ACC112 (cell line): Measurements from ENCODE around the gene TMTC1.
A peak's percentile ranks its signal among the peaks of the same experiment; 100 is the strongest.

Experiments
- H2AFZ ChIP-seq: fragments of 200-600 bp; sonication (generic); one replicate; pipeline ENCODE4 v1.6.0; 2017; ENCODE audit warnings: antibody characterized with exemption, low read length; ENCODE audit not compliant: unreplicated experiment
- H3K27ac ChIP-seq: fragments of 200-600 bp; sonication (generic); 2 replicates; pipeline ENCODE4 v1.5.1; 2014; ENCODE audit warnings: low read depth, mild to moderate bottlenecking, antibody characterized with exemption, low read length, moderate library complexity
- H3K27me3 ChIP-seq: fragments of 200-600 bp; sonication (generic); 2 replicates; pipeline ENCODE4 v1.6.1; 2014; ENCODE audit warnings: mild to moderate bottlenecking, antibody characterized with exemption, low read length, moderate library complexity, mixed read lengths; ENCODE audit not compliant: insufficient read depth
- H3K36me3 ChIP-seq: fragments of 200-600 bp; sonication (generic); 2 replicates; pipeline ENCODE4 v1.6.1; 2016; ENCODE audit warnings: mild to moderate bottlenecking, antibody characterized with exemption, low read length, moderate library complexity, mixed read lengths; ENCODE audit not compliant: insufficient read depth
- H3K4me1 ChIP-seq: fragments of 200-600 bp; sonication (generic); one replicate; pipeline ENCODE4 v1.6.1; 2016; ENCODE audit warnings: low read length, mixed read lengths; ENCODE audit not compliant: insufficient read depth, unreplicated experiment, control insufficient read depth
- H3K4me3 ChIP-seq: fragments of 200-600 bp; sonication (generic); 2 replicates; pipeline ENCODE4 v1.5.1; 2014; ENCODE audit warnings: mild to moderate bottlenecking, low read depth, low read length
- H3K79me2 ChIP-seq: fragments of 200-600 bp; sonication (generic); one replicate; pipeline ENCODE4 v1.6.0; 2016; ENCODE audit warnings: low read length; ENCODE audit not compliant: control insufficient read depth, unreplicated experiment, insufficient read depth

The TMTC1 gene

GRCh38 chr12:29552324-29552927, 231.3 kb downstream of the TMTC1 start:
- peak overlapping the region; percentile 75 for H3K27ac ChIP-seq
- H3K79me2 ChIP-seq = no peaks in the 10 kb centered on the region
- H2AFZ ChIP-seq = no peak overlapping the region
- peaks cover 25% of the 10 kb centered on the region for H3K36me3 ChIP-seq
- H3K27me3 ChIP-seq = no peaks in the 10 kb centered on the region
- peaks cover 25% of the 10 kb centered on the region for H3K4me1 ChIP-seq
- H3K4me3 ChIP-seq = no peak overlapping the region

GRCh38 chr12:29551812-29552211, 231.9 kb downstream of the TMTC1 start:
- Histone ChIP-seq H3K79me2 (no peaks in the 10 kb centered on the region), H3K27me3 (no peaks in the 10 kb centered on the region), H3K4me3 (no peak overlapping the region), H2AFZ (no peak overlapping the region), H3K4me1 (peaks cover 31% of the 10 kb centered on the region), H3K36me3 (peaks cover 25% of the 10 kb centered on the region), H3K27ac (no peak overlapping the region)

- peaks cover 8% of the 10 kb centered on the region for H3K36me3 ChIP-seq
- no peak overlapping the region for H3K27ac ChIP-seq
- peaks cover 7% of the 10 kb centered on the region for H3K79me2 ChIP-seq
- H3K27me3 ChIP-seq = no peaks in the 10 kb centered on the region
- H2AFZ ChIP-seq = no peak overlapping the region
- H3K4me3 ChIP-seq = no peak overlapping the region
- peaks cover 28% of the 10 kb centered on the region for H3K4me1 ChIP-seq
These were observed 235.9 kb downstream of the TMTC1 start for GRCh38 chr12:29547864-29548263.

- Histone ChIP-seq H3K27ac (peak overlapping the region; percentile 29; the same call in 1 of the 2 replicates), H3K79me2 (peaks cover 10% of the 10 kb centered on the region), H3K27me3 (no peaks in the 10 kb centered on the region), H3K4me1 (peaks cover 24% of the 10 kb centered on the region), H3K36me3 (peaks cover 8% of the 10 kb centered on the region), H3K4me3 (no peak overlapping the region), H2AFZ (no peak overlapping the region)
These were observed 236.6 kb downstream of the TMTC1 start for GRCh38 chr12:29547151-29547632.

- Histone ChIP-seq H3K36me3 (peaks cover 8% of the 10 kb centered on the region), H3K4me1 (peaks cover 24% of the 10 kb centered on the region), H2AFZ (no peak overlapping the region), H3K79me2 (peaks cover 10% of the 10 kb centered on the region), H3K27me3 (no peaks in the 10 kb centered on the region), H3K4me3 (no peak overlapping the region), H3K27ac (no peak overlapping the region)
These were observed 237.7 kb downstream of the TMTC1 start for GRCh38 chr12:29546000-29546399.

GRCh38 chr12:29545102-29545467, 238.7 kb downstream of the TMTC1 start:
- H3K27ac ChIP-seq = no peak overlapping the region
- no peak overlapping the region for H2AFZ ChIP-seq

GRCh38 chr12:29544428-29545101, 239.2 kb downstream of the TMTC1 start:
- Histone ChIP-seq H2AFZ (no peak overlapping the region), H3K79me2 (peaks cover 10% of the 10 kb centered on the region), H3K36me3 (peaks cover 8% of the 10 kb centered on the region; the same call in 1 of the 2 replicates), H3K4me1 (peaks cover 24% of the 10 kb centered on the region), H3K27ac (no peak overlapping the region), H3K27me3 (no peaks in the 10 kb centered on the region), H3K4me3 (no peak overlapping the region)

More at GRCh38 chr12:29545102-29545467, 238.7 kb downstream of the TMTC1 start:
- Histone ChIP-seq H3K36me3 (peaks cover 8% of the 10 kb centered on the region), H3K27me3 (no peaks in the 10 kb centered on the region), H3K4me1 (peaks cover 24% of the 10 kb centered on the region), H3K4me3 (no peak overlapping the region), H3K79me2 (peaks cover 10% of the 10 kb centered on the region)

GRCh38 chr12:29543036-29543435, 240.7 kb downstream of the TMTC1 start:
- Histone ChIP-seq H3K36me3 (peaks cover 9% of the 10 kb centered on the region; the same call in 1 of the 2 replicates), H3K27me3 (no peaks in the 10 kb centered on the region), H3K4me3 (no peak overlapping the region), H3K27ac (no peak overlapping the region), H3K4me1 (peaks cover 24% of the 10 kb centered on the region), H2AFZ (no peak overlapping the region), H3K79me2 (peaks cover 10% of the 10 kb centered on the region)

- Histone ChIP-seq H3K79me2 (no peaks in the 10 kb centered on the region), H3K27ac (peak overlapping the region; percentile 59), H3K36me3 (peaks cover 28% of the 10 kb centered on the region), H2AFZ (no peak overlapping the region), H3K4me1 (peaks cover 13% of the 10 kb centered on the region), H3K27me3 (no peaks in the 10 kb centered on the region), H3K4me3 (no peak overlapping the region)
These were observed 246.4 kb downstream of the TMTC1 start for GRCh38 chr12:29537298-29537697.

- Histone ChIP-seq H3K4me1 (peaks cover 13% of the 10 kb centered on the region), H3K27ac (no peak overlapping the region), H3K27me3 (no peaks in the 10 kb centered on the region), H3K79me2 (no peaks in the 10 kb centered on the region), H2AFZ (no peak overlapping the region), H3K4me3 (no peak overlapping the region), H3K36me3 (peaks cover 28% of the 10 kb centered on the region)
These were observed 248.8 kb downstream of the TMTC1 start for GRCh38 chr12:29534935-29535334.
